Kidney tubule cell (primary cell): ENCODE results near the gene SETD4.
"Not testable (repeated sequence)": the region's sequence is repeated elsewhere in the genome, so short reads cannot be mapped to it uniquely, and the experiment has no call there.

Experiments
- DNase-seq: peaks from one replicate; pipeline ENCODE4 v3.0.0-alpha.2; 2018; ENCODE audit warnings: low spot score

SETD4 gene, protein sequence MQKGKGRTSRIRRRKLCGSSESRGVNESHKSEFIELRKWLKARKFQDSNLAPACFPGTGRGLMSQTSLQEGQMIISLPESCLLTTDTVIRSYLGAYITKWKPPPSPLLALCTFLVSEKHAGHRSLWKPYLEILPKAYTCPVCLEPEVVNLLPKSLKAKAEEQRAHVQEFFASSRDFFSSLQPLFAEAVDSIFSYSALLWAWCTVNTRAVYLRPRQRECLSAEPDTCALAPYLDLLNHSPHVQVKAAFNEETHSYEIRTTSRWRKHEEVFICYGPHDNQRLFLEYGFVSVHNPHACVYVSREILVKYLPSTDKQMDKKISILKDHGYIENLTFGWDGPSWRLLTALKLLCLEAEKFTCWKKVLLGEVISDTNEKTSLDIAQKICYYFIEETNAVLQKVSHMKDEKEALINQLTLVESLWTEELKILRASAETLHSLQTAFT

GRCh38 chr21:36060159-36060921 lies at the start of gene SETD4:
Gene SETD4, minus strand, starts transcription at chr21:36060526. Its CDS starts 1,638 bp downstream, at chr21:36058888.
- peak; percentile 96 for DNase-seq

- DNase-seq: no peak
Measured at GRCh38 chr21:36109868-36110267, 49.5 kb upstream of the SETD4 start.

- peak; percentile 45 for DNase-seq
Measured at GRCh38 chr21:36105327-36105842, 45.1 kb upstream of the SETD4 start.

GRCh38 chr21:36104317-36105300 lies 44.3 kb upstream of the SETD4 start:
- peak; percentile 95 for DNase-seq

GRCh38 chr21:36103434-36103833 lies 43.1 kb upstream of the SETD4 start:
- DNase-seq: peak; percentile 23

DNA sequence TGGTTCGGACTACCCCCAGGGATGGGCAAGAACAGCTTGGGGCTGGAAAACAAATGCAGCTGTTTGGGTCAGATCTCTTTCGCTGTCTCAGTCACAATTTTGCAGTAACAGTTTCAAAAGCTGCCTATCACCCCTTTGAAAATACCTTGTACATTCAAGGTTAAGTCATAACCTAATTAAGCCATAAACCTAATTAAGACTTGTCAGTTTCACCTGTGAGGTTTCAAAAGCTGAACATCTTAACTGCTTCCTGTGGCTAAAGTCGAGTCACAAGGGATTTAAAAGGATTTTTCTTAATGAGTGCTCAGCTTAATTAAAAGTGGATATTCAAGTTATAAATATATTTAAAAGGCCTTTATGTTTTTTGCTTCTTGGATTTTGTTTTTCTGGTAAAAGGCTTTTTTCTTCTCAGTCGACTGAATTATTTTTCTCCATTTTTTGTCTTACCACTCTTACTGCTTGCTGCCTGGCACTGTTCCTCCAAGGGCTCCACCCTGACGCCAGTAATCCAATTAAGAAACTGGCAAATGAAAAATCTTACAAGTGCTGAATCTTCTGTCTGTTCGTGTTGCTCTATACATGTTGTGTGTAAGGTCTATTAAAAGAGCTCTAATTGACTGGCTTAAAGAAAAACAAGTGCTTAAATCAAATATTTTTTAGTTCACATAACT lies 40.8 kb upstream of the SETD4 start:
- DNase-seq: no peak

DNA sequence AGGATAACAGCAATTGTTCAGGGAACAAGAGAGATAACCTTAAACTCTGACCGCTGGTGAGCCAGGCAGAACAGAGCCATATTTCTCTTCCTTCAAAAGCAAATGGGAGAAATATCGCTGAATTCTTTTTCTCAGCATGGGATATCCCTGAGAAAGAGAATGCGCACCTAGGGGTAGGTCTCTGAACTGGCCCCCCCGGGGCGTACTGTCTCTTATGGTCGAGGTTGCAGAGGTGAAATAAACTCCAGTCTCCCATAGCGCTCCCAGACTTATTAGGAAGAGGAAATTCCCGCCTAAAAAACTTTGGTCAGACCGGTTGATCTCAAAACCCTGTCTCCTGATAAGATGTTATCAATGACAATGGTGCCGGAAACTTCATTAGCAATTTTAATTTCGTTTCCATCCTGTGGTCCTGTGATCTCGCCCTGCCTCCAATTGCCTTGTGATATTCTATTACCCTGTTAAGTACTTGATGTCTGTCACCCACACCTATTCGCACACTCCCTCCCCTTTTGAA lies 39.4 kb upstream of the SETD4 start:
- not testable (repeated sequence) for DNase-seq

- DNase-seq: no peak
Measured at GRCh38 chr21:36099000-36099399, 38.7 kb upstream of the SETD4 start.

DNA sequence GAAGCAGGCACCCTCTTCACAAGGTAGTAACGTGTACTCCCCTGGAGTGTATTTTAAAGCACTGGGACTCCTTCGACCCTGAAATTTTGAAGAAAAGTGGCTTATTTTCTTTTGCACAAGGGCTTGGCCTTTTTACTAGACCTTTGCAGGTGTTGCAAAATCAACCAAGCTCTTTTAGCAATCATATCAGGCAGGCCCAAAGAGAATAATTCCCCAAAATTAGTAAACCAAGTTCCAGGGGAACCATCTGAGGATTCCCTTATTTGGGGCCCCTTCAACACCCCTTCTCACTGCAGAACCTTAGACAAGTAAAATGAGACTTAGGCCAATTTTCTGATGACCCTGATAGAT lies 37.8 kb upstream of the SETD4 start:
- DNase-seq: no peak

DNA sequence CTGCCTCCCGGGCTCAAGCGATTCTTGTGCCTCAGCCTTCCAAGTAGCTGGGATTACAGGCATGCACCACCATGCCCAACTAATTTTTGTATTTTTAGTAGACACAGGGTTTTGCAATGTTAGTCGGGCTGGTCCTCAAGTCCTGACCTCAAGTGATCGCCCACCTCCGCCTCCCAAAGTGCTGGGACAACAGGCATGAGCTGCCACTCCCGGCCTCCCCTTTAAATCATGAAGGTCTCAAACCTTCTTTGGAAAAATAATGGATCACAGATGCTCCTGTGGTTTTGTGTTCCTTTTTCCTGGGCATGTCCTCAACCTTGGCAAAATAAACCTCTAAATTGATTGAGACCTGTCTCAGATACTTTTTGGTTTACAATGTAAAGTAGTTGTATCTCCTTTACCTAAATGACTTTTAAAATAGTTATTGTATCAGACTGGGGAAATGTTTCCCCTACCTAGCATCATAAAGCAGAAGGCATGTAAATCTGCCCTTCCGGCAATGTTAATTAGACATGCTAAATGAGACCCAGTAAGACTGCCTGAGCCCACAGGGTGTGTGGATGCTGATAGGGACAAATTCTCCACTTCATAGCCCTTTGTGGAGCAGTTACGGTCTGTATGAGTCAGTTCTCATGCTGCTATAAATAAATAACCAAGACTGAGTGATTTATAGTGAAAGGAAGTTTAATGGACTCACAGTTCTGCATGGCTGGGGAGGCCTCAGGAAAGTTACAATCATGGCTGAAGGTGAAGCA lies 37.3 kb upstream of the SETD4 start:
- peak; percentile 86 for DNase-seq

DNA sequence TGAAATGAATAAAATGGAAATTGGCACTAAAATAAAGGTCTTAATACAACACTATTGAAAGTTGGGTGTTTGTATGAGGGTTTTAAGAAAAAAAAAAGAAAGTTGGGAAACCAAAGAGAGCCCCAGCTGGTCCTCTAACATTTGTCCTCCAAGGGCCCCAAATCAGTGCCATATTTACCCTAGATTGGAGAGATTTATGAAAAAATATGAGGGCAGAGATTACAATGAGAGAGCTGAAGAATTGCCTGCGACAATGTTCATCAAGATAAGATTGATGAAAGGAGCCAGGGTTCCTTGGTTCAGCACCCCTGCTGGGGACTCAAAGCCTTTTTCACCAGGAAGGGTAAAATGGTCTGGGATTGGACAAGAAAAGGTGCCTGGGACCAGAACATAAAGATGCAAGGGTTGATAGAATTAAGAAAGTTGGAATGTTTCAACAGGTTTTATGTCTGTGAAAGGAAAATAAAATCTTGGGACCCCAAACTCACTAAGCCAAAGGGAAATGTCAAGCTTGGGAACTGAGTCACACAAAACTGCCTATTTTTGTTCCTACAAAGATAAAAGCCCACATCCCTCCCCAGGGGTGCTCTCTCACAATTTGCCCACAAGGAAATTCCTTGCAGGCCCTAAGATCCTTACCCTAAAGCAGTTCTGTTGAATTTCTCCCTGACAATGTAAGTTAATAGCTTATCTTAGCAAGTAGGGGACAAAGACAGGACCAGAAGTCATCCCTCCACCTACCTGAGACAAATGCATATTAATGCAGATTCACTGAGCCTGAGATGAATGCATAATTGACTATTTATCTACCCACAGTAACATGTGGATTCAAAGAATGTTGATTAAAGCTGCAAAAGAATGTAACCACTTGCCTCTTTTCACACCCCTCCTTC lies 36.3 kb upstream of the SETD4 start:
- no peak for DNase-seq

DNA sequence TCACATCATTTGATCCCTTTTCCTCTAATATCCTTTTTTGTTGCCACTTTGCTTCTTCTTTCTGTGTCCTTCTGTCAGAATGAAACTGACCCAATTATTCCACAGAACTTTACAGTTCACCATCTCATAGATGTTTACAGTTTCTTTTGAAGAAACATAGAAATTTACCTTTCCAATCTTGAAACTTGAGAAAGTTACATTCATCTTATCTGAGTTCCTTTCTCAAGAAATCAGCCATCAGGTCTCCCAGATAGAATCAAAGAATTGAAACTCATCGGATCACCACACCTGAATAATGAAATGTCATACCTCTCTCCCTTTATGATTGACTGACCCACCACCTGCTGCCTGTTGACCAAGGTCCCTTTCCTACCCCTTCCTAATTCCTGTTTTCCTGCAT lies 33.2 kb upstream of the SETD4 start:
- no peak for DNase-seq

GRCh38 chr21:36092681-36093080 lies 32.4 kb upstream of the SETD4 start:
- peak; percentile 60 for DNase-seq

GRCh38 chr21:36089946-36090345 lies 29.6 kb upstream of the SETD4 start:
- no peak for DNase-seq

- DNase-seq: no peak
Measured at GRCh38 chr21:36087362-36088138, 27.2 kb upstream of the SETD4 start.

- DNase-seq: no peak
Measured at GRCh38 chr21:36082237-36082664, 21.9 kb upstream of the SETD4 start.

DNA sequence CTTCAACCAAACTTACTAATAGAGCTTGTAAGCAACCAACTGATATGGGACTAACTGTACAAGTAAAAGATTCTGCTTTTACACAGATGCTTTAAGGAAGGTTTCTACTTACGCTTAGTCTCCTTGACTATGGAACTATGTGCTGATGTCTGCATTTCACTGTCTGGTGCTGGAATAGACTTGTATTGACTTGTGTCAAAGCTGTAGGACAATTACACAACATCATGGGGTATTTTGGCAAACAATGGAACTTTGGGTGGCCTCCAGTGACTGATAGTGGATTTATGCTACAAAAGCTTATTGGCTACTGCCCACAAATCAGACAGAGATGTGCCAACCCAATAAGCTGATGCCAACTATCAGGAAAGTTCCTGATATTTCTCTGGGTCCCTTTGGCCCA lies 20.1 kb upstream of the SETD4 start:
- no peak for DNase-seq

DNA sequence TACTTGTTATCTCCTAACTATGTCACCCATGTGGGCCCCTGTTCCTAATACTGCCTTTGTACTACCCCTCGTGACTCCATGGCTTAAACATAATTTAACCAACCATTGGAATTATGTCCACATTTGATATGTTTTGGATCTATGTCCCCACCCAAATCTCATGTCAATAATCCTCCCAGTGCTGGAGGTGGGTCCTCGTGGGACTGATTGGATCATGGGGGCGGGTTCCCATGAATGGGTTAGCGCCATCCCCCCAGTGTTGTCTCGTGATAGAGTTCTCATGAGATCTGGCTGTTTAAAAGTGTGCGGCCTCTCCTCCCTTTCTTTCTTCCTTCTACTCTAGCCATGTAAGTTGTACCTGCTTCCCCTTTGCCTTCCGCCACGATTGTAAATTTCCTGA lies 19.3 kb upstream of the SETD4 start:
- DNase-seq: no peak
